Midbrain (tissue), 1 donor: ENCODE results near the gene STT3B.
"Not testable (repeated sequence)": the region's sequence is repeated elsewhere in the genome, so short reads cannot be mapped to it uniquely, and the experiment has no call there.

Experiments used
- DNase-seq: peaks from one replicate; lab custom pipeline; 2025; lab: John Stamatoyannopoulos, UW

STT3B gene

DNA sequence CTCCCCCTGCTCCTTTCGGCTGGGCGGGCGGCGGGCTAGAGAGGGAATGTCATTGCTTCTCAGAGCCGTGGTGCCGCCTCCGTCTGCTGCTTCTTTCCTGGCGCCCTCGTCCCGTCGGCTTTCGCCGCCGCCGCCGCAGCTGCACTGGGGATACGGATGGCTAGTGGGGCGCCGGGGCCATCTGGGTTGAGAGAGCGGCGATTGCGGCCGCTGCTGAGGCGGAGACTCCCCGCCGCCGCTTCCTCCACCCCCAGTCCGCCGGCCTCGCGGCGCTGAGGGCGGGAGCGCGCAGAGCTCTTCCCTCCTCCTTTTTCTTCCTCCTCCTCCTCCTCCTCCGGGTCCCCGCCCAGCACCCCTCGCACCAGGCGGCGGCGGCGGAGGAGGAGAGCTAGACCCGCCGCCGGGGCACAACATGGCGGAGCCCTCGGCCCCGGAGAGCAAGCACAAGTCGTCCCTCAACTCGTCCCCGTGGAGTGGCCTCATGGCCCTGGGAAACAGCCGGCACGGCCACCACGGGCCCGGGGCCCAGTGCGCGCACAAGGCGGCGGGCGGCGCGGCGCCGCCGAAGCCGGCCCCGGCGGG is at the start of gene STT3B:
Gene STT3B, plus strand, starts transcription at position 339 of the 582 bp plus-strand sequence. Its CDS starts 74 bp downstream, at position 413.
- no peak for DNase-seq

DNA sequence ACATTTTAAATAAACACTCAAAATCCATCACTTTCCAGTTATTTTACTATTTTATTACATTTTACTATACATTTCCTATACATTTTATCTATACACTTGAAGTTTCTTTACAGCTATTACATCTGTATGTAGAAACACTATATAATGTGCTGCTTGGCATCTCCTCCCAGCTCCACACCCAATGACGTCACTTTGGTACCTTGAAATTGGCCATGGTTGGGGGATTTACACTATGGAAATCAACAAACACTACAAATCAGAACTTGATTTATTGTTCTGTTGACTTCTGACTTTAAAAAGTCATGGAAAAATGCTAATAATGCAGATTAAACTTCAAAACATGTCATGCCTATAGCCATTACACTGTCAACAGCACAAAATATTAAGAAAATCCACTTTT is 48.9 kb upstream of the STT3B start:
- no peak for DNase-seq

DNA sequence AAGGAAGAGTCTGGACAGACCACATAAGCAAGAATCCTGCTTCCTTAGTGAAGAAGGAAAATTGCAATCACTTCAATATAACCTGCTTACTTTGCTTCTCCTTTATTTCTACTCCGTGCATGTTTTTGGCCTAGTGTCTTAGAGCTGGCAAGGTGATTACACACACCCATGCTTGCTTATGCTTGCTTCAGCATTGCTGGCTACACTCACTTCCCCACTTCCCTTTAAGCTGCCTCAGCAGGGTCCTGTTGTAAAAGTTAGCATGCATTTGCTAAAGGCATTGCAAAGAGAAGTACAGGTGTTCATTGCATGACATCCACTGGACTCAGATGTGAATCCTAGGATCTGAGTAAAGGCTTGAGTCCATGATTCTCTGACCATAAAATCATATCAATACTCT is 47.5 kb upstream of the STT3B start:
- DNase-seq = no peak

DNA sequence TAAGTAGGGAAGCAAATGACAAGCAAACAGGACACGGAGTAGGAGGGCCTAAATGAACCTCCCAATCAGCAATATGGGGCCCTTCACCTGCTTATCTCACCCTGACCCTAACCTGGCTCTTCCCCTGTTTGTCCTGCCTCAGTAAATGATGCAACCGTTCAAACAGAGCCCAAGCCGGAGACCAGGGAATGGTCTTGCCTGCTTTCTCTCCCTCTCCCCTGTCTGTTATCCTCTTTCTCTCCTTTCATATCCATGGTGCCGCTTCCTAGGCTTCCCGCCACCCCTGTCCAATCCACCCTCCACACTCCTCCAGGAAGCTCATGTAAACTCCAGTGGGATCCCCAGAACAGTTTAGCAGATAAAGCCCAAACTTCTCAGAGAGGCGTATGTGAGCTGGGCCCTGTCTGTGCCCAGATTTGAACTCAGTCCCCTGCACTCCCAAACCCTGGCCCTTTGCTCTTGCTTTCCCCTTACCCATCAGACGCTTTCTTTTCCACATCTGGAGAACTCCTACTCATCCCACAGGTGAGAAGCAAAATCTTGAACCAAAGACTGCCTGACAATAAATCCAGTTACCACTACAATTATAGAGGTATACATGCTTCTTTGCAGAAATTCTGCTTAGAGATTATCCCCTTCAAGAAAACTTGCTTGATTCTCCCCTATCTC is 45.7 kb upstream of the STT3B start:
- DNase-seq = no peak

DNA sequence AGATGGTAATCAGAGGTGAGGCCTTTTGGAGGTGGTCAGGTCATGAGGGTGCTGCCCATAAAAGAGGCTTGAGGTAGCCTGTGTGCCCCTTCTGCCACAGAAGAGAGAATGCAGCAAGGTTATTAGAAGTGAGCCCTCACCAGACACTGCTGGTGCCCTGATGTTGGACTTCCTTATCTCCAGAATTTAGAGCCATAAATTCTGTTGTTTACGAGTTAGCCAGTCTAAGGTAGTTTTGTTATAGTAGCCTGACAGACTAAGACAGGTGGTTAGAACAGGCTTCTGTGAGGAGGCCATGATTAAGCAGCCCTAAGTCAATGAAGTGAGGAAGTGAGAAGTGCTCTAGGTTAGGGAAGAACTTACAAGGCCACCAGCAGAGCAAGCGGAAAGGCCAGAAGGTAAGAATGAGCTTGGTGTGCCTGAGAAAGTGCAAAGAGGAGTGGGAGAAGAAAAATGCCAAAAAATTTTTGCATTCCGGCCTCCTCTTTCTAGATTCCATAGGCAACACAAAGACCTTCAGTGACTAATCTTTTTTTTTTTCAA is 44.2 kb upstream of the STT3B start:
- no peak for DNase-seq

DNA sequence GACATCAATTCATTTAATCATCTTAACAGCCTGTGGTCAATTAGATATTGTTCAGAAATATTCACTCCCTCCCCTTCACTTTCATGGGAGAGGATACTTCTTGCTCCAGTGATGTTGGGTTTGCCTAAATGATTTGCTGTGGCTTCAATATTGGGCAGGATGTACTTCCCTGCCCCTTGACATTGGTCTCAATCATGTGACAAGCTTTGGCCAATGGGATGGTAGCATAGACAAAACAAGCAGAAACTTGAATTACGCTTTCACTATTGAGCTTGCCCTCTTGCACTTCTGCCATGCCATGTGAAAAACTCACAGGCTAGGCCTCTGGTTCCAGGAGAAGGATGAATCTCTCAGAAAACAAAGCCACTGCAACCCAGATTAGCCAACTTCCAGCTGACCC is 42.2 kb upstream of the STT3B start:
- DNase-seq = no peak

DNA sequence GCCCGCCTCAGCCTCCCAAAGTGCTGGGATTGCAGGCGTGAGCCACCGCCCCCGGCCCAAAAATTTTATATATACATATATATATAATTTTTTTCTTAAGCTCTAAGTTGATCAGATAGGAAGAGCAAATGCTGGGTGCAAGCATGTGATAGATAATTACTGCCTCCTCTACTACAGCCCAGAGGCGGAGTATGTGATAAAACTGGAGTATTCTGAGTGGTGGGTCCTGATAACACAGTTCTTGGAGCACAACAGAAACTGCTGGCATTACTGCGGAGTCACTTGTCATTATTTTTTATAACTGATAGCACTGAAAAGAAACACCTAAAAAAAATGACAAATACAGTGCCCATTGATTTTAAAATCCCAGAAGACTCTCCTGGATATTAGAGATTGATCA is 41.1 kb upstream of the STT3B start:
- DNase-seq = no peak

DNA sequence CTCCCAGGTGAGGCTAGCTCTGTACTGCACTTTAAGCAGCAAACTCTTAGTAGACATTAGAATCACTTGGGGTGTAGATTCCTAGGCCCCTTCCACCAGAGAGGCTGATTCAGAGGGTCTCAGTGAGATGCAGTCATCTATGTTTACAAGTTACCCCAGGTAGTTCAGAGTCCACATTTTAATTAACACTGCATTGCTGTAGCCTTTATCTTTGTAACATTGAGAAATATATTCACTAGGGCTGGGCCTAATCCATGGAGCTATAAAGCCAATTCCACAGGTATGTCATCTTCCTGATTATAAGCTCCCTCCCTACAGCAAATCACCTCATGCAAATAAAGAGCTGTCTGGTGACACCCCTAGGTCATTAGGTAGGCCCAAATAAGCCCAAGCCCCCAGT is 39.6 kb upstream of the STT3B start:
- no peak for DNase-seq

- no peak for DNase-seq
Measured at GRCh38 chr3:31495971-31496665, 36.6 kb upstream of the STT3B start.

GRCh38 chr3:31498791-31499190 is 33.9 kb upstream of the STT3B start:
- DNase-seq = no peak

DNA sequence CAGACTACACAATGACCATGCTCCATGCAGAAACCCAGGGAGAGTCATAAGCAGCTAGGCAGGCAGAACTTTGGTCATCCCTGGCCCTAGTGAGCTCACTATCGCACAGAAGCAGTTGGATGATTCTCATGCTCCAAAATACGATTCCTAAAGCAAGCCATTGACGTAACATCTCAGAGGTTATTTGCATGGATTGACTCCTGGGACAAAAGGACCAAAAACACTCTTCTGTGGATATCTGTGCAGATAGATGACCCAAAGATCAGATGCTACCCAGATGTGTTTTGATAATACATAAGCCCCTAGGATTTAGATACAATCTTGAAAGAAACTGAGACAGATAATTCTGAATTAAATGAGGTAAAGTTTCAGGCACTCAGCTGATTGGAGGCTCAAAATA is 33.4 kb upstream of the STT3B start:
- no peak for DNase-seq

- DNase-seq = no peak
Measured at GRCh38 chr3:31502803-31503221, 29.9 kb upstream of the STT3B start.

DNA sequence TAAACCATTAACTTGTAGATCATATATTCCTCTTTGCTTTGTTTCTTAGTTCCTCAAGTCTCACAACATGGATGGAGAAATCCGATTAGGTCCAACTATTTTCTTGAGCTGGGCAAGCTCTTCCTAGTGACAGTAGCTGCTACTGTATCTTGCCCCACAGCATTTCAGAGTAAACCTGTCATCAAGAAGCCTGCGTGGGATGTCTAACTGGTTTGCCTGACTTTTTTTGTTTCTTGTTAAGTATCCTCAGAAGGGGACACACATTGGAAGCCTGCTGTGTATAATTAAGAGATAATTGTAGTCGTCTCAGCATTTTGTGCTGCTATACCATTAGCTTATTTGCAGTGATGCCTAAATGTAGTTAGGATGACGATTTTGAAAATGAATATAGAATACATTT is 29.3 kb upstream of the STT3B start:
- DNase-seq = no peak

- DNase-seq = no peak
Measured at GRCh38 chr3:31504230-31504629, 28.5 kb upstream of the STT3B start.

GRCh38 chr3:31505371-31506048 is 27.2 kb upstream of the STT3B start:
- DNase-seq = no peak

GRCh38 chr3:31506515-31506914 is 26.2 kb upstream of the STT3B start:
- not testable (repeated sequence) for DNase-seq

DNA sequence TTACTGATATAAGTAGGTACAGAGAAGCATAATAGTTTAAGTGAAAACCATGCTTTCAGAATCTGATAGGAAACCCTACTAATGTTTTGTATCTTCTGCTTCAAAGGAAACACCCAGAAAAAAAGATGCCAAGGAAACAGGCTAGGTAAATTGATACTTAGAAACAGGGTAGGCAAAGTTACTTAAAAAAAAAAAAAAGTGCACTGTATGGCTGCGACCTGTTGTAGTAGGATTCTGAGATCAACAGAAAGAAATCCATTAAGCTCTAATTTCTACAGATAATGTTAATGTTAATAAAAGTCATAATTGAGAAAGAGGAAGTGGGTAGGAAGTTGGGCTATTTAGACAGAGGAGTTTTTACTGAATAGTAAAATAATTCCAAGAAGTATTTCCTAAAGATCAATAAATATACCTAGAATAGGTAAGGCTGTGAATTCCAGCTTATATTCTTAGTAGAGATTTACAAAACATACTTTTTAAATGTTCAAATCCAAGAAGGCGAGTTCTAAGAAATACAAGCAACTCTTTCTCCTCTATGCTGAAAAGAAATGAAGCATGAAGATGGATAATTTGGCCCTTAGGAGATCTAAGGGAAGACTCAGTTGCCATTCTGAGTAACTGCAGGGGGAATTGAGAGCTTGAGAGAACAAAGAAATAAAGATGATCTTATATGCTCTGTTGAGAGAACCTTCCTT is 24.1 kb upstream of the STT3B start:
- no peak for DNase-seq

DNA sequence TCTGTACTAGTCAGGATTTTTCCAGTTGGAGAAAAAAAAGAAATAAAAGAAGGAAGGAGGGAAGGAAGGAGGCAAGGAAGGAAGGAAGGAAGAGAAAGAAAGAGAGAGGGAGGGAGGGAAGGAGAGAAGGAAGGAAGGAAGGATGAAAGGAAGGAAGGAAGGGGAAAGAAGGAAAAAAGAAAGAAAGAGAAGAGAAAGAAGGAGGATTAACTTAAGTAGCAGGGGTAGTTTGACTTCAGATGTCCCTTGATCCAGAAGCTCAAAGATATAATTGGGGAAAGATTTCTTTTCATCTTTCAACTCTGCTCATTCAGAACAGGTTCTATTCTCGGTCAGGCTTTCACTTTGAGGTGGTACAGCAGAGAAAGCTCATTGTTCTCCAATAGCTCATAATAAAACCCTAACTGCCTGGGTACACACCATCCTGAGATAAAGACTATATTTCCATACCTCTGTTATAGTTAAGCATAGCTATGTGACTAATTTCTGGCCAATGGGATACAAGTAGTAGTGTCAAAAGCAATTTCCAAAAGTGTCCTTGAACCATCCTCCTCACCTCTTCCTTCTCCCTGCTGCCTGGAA is 23.5 kb upstream of the STT3B start:
- DNase-seq = no peak

DNA sequence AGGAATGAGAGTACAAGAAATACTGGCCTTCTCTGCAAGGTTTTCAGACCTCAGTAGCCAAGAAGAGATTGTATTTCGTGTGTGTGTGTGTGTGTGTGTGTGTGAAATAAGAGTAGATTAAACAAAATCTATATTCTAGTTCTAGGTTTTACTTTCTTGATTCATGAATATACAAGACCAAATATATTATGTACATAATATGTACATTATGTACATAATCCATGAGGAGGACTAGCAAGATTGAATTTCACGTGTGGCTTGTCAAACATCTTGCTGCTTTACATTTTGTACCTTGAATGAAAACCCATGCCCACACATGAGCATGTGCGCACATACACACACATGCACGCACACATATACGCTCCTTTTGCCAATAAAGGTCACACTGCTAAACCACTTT is 18.2 kb upstream of the STT3B start:
- no peak for DNase-seq

- no peak for DNase-seq
Measured at GRCh38 chr3:31515486-31516284, 17.0 kb upstream of the STT3B start.

DNA sequence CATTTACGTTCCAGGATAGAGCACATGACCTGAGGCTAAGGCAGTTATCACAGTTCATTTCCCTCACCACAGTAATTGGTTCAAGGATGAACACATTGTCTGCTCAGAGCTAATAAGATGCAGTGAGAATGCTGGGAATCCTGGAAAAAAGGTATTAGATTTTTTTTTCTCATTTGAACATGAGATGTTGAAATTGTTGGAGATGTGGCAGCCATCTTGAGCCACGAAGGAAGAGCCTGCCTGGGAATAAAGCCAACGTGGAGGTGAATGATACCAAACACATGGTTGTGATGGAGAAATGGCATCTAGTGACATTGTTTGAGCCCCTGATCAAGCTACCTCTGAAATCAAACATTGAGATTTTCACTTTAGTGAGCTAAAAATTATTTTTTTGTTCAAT is 16.0 kb upstream of the STT3B start:
- DNase-seq = no peak
